GM18870 (cell line): Measurements from ENCODE around the gene GSDMA.
"Not testable (repeated sequence)": the region's sequence is repeated elsewhere in the genome, so short reads cannot be mapped to it uniquely, and the experiment has no call there.

ENCODE experiments used
- ATAC-seq: cut with Tn5 transposase; IDR thresholded peaks from one replicate; pipeline ENCODE4 v1.9.1; 2021; ENCODE audit warnings: moderate library complexity; ENCODE audit not compliant: unreplicated experiment

Gene GSDMA

GRCh38 chr17:39929646-39930407 lies 33.0 kb upstream of the GSDMA start:
- no peak for ATAC-seq

GRCh38 chr17:39933912-39934311 lies 28.9 kb upstream of the GSDMA start:
- ATAC-seq, result no peak

- no peak for ATAC-seq
These were observed 28.5 kb upstream of the GSDMA start for GRCh38 chr17:39934324-39934723.

GRCh38 chr17:39935909-39936308 lies 26.9 kb upstream of the GSDMA start:
- ATAC-seq, result no peak

GRCh38 chr17:39937447-39937846 lies 25.4 kb upstream of the GSDMA start:
- ATAC-seq, result no peak

- ATAC-seq, result no peak
These were observed 24.5 kb upstream of the GSDMA start for GRCh38 chr17:39938140-39938869.

- no peak for ATAC-seq
These were observed 23.7 kb upstream of the GSDMA start for GRCh38 chr17:39939106-39939505.

- ATAC-seq, result peak; percentile 50
These were observed 23.0 kb upstream of the GSDMA start for GRCh38 chr17:39939588-39940419.

GRCh38 chr17:39943702-39944392 lies 19.0 kb upstream of the GSDMA start:
- ATAC-seq, result no peak

GRCh38 chr17:39944393-39944711 lies 18.5 kb upstream of the GSDMA start:
- no peak for ATAC-seq

GRCh38 chr17:39946551-39947330 lies 16.1 kb upstream of the GSDMA start:
- no peak for ATAC-seq

GRCh38 chr17:39948489-39948828 lies 14.3 kb upstream of the GSDMA start:
- not testable (repeated sequence) for ATAC-seq

- ATAC-seq, result no peak
These were observed 13.8 kb upstream of the GSDMA start for GRCh38 chr17:39949028-39949427.

- no peak for ATAC-seq
These were observed 11.9 kb upstream of the GSDMA start for GRCh38 chr17:39950871-39951348.

GRCh38 chr17:39951924-39952679 lies 10.7 kb upstream of the GSDMA start:
- no peak for ATAC-seq

GRCh38 chr17:39952680-39953470 lies 9.9 kb upstream of the GSDMA start:
- ATAC-seq, result peak; percentile 64

- no peak for ATAC-seq
These were observed 9.3 kb upstream of the GSDMA start for GRCh38 chr17:39953471-39953888.

GRCh38 chr17:39954876-39955275 lies 7.9 kb upstream of the GSDMA start:
- no peak for ATAC-seq

- no peak for ATAC-seq
These were observed 7.0 kb upstream of the GSDMA start for GRCh38 chr17:39955726-39956225.
